Stimulated activated CD8-positive, alpha-beta memory T cell treated with anti-CD3 and anti-CD28 coated beads, Interleukin-15, amount 100 ng/mL, for 1 hour (primary cell): ENCODE results near the gene STEAP1B.
"Not testable (repeated sequence)": the region's sequence is repeated elsewhere in the genome, so short reads cannot be mapped to it uniquely, and the experiment has no call there.

Source experiments
- DNase-seq: peaks from one replicate; pipeline ENCODE4 v3.0.0-alpha.2; 2020; ENCODE audit warnings: low read depth

The STEAP1B gene

DNA sequence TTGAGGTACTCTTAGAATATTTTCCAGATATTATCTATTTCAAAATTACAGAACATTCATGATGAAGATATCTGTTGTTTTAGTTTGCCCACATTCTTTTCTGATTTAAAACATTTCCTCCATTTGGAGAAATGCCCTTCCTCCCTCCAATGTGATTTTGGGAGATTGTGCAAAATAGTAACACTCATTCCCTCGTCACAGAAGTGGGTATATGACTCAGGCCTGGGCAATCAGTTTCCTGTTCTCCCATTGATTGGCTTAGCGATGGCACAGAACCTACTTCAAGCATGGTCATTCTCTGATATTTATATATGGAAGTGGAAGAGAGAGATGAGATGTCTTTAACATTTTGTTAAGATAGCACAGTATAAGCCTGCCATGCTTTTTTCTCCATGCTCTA, 3.1 kb downstream of the STEAP1B start:
- not testable (repeated sequence) for DNase-seq

DNA sequence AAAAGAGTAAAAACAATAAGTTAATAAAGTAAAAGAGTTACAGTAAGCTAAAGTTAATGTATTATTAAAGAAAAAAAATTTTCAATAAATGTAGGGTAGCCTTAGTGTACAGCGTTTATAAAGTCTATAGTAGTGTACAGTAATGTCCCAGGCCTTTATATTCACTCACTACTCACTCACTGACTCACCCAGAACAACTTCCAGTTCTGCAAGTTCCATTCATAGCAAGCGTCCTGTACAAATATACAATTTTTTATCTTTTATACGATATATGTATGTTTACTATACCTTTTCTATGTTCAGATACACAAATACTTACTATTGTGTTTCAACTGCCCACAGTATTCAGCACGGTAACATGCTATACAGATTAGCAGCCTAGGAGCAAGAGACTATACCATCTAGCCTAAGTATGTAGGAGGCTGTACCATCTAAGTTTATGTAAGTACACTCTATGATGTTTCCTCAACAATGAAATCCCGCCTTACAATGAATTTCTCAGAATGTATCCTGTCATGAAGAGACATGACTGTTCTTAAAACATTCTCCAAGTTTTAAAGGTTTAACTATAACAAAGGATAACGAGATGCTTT, 3.6 kb downstream of the STEAP1B start:
- not testable (repeated sequence) for DNase-seq

DNA sequence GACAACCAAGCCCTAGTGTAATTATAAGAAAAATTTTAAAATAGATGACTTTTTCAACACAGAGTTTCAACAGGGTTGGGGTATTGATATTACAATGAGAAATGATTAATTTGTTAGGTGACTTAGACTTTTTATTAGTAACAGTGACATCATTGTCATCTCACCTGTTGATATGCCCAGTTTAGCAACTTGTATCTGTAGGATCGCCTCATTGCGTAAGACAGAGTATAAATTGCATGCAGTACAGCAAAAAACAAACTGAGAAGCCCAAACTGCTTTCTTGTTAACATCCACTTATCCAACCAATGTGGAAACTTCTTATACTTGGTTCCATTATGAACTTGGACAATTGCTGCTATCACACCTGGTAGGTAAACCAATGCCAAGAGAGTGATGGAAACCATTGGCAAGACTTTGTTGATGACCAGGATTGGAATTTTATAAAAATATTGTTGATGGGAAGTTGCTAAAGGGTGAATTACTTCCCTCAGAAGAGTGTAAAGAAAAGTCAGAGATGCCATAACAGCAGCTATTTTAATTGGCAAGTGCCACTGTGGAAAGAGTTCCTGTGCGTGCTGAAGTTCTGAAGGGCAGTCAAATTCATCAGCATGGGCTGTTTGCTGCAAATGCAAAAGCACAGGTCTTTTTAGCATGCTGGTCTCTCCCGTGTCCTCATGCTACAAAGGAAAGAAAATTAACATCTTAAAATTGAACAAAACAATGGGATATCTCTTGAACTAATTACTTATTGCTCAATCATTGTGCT, 6.6 kb downstream of the STEAP1B start:
- not testable (repeated sequence) for DNase-seq

DNA sequence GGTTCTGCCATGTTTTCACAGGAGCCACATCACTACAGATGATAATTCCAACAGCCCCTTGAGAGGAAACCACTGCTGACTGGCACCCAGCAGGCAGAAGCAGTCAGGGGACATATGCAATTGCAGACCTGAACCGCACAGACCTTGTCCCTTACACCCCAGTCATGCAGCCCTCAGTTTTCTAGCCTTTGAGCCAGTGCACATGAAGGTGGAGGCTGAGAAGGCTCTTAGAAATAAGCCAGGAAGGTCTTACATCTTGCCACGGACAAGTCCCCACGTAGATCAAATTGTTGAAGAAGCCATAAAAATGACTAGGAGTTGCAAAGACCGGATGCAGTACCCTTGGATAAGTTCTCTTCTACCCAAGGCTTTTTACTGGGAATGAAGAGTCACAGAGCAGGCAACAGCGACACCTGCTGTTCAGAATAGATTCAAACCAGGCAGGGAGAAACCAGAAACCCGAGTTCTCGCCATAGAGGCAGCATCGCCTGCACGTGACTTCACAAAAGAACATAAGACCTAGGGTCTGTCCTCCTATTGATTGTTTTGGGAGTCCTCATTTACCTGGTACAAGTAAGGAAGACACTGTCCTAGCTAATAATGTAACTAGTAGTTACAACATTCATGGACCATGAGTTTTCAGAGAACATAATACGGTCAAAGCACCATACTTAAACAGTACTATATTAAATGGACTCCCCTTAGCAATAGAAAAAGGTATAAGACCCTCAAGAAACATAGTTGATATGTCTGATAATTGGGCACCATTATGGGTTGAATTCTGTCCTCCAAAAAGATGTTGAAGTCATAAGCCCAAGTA, 11.1 kb downstream of the STEAP1B start:
- peak; percentile 18 for DNase-seq

DNA sequence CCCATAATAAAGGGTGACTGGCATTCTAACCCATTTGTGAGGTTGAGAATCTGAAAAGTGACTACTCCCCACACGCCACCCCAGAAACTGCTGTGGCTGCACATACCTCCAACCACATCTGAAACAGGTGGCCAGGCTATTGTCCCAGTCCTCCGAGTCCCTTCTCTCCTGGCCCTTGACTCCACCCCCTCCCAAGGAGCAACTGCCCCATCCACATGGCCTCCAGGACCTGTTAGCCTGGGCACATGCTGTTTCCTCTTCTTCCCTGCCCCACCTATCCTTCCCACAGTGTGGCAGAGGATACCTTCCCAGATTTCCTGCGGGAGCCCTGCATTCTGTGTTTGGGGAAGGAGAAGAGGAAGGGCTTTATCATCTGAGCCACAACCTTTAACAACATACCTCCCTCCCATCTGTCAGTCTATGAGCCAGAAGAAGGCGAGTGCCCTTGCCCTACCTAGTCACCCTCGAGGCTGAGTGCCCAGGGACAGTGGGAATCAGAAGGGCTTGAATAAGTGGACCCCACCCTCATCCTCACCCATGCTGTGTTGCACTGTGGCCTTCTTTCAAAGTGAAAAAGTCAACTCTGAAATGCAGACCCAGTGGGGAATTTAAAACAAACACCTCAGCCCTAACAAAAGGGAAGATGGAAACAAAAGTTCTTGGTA, 11.9 kb downstream of the STEAP1B start:
- no peak for DNase-seq

DNA sequence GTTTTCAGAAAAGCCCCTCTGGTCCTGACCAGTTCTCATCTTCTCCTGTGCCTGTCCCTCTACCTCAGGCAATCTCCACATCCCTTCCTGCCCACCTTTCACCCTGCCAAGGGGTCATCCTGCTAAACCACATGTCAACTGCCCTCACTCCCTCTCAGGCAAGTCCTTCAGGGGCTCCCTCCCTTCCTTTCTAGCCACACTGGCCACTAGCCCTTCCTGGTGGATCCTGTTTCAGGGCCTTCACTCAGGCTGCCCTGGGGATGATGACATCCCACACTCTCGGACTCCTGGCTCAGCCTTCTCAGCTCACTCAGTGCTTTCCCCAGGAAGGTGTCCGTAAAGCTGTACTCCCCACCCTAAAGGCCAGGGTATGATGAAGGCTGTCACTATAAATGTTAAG, 13.4 kb downstream of the STEAP1B start:
- DNase-seq, result no peak

DNA sequence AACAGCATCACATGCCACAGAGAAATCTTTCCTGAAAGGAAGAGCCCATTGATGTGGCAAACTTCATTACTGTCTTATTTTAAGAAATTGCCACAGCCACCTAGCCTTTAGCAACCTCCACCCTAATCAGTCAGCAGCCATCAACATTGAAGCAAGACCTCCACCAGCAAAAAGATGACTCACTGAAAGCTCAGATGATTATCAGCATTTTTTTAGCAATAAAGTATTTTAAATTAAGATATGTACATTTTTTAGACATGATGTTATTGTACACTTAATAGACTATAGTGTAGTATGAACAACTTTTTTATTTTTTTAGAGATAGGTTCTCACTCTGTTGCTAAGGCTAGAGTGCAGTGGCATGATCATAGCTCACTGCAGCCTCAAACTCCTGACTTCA, 14.8 kb downstream of the STEAP1B start:
- no peak for DNase-seq

DNA sequence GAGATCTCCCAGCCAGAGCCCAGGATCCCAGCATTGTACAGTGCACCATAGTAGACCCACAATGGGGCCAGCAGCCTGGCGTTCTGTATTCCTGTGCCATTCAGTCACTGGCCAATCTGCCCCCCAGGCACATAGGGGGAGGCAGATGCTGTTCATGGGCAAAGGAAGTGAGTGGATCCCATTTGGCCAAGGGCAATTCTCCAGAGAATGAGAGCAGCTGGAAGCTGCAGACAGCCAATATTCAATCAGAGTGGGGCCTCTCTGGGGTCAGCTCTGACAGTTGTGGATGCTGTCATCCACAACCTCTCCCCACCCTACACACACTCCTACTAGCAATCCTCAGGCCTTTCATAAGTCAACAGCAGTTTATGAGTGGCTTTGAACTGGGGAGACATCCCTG, 17.5 kb downstream of the STEAP1B start:
- no peak for DNase-seq

DNA sequence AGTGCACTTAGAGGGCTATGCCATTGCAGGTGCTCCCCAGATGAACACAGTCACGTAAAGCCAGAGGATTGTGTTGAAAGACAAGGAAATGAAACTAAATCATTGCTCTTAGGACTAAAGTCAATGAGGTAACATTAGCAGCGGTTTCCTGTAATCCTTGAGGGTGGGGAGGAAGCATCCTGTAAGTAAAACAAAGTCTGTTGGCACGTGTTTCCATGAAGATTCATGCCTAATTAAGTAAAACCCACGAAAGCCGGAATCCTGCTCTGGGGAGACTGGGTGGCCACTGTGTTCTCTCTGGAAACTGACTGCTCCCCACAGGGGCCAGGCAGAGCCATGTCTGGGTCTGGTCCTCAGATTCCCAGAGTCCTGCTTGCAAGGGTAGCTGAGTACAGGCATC, 18.3 kb downstream of the STEAP1B start:
- DNase-seq, result no peak

DNA sequence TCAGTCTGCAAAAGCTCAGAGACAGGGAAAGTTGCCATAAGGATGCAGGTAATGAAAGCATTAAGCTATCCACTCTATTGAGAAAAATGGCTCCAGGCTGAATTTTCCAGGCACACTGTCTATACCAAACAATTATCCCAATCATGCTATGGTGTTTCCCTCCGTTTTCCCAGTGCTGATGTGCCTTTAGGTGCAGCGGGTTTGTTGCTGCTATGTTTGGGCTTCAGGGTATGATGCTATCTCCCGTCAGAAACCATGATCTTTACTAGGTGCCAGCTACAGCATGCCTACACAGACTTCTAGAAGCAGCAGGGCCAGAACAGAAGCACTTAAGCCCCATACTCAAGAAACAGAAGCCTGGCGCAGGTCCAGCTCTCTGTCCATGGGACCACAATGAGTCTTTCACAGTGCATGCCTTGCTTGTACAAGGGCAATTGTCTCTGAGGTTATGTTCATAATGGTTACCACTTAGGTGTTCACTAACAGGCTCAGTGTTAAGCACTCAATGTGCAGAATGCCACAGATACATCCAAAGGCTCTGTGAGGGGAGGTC, 19.4 kb downstream of the STEAP1B start:
- no peak for DNase-seq

DNA sequence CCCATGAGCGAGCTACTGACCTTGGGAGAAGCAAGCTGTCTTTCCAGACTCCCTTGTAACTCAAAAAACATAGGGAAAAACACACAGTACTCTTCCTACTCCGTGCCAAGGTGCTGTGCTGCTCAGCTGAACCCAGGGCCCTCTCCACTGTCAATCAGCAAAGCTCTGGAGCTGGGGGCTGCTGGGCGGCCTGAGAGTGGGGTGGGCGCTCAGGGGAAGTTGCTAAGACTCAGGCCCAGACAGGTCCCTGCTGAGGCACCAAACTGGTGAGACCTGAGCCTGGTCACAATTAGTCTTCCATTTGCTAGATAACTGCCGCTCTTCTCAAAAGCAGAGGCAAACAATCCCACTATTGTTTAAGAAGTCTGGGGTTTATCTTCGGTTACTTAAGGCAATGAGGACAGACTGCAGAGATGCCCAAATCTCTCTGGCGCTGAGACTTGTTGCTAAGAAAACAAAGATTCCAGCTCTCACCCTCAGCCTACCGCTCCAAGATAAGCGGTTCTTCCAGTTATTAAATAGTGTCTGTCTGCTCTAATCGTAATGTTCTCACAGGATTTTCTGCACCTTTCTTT, 22.0 kb downstream of the STEAP1B start:
- no peak for DNase-seq

DNA sequence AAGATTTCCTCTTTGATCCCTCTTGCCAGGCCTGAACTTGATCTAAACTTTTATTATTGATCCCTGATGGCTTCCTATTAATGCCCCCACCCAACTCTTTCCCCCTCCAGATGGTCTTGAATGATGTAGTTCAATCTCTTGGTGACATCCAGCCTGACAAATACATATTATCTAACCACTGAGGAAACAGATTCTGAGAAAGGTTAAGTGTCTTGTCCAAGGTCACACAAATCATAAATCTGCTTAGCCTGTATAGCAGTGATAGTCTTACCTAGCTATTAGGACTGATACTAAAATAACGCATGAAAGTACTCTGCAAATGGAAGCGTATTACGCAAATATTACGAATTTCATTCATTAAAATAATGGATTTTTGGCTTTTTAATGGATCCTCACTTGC, 22.7 kb downstream of the STEAP1B start:
- no peak for DNase-seq

DNA sequence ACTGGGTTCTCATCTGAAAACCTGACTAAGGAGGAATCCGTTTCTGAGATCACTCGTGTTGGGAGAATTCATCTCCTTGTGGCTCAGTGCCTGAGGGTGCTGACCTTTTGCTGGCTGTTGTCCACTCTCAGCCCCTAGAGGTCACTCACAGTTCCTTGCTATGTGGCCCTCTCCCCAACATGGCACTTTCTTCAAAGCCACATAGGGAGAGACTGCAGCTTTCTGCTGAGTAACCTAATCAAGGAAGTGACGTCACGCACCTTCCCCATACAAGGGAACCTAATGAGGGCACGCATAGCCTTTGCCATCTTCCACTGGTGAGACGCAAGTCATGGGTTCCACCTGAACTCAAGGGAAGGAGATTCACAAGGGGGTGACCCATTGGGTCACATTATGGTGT, 23.2 kb downstream of the STEAP1B start:
- DNase-seq, result no peak

DNA sequence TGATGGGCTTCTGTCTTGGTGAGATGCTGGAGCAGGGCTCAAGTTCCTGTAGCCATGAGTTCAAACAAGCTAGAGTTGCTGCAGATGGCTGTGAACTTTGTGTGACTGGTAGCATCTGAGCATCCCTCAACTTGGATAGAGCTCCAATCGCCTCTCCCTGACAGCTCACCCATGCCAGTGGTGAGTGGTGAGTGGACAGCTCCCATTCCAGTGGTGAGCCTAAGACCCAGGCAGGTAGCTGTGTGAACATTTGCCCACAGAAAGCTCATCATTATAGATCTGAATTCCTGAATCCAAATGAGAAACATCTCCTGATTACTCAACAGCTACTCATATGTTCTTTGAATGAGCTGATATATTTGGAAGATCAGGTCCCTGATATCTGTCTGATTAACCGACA, 25.3 kb downstream of the STEAP1B start:
- no peak for DNase-seq

DNA sequence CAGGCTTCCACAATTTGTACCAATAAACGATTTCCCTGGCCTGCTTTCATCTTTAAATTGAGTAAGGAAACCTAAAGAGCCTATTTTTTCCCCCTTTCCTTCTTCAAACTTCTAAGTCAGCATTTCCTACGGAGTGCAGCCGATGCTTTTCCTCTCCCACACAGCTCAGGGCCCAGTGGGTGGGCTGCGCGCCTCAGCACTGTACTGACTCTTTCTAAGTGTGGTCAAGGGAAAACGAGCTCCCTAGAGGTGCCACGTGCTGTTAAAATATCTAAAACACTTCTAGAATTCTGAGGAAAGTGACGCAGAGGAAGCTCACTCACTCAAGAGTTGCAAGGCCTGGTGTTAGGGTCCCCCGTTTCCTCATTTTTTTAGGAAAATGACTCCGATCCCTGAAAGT, 29.0 kb downstream of the STEAP1B start:
- no peak for DNase-seq

DNA sequence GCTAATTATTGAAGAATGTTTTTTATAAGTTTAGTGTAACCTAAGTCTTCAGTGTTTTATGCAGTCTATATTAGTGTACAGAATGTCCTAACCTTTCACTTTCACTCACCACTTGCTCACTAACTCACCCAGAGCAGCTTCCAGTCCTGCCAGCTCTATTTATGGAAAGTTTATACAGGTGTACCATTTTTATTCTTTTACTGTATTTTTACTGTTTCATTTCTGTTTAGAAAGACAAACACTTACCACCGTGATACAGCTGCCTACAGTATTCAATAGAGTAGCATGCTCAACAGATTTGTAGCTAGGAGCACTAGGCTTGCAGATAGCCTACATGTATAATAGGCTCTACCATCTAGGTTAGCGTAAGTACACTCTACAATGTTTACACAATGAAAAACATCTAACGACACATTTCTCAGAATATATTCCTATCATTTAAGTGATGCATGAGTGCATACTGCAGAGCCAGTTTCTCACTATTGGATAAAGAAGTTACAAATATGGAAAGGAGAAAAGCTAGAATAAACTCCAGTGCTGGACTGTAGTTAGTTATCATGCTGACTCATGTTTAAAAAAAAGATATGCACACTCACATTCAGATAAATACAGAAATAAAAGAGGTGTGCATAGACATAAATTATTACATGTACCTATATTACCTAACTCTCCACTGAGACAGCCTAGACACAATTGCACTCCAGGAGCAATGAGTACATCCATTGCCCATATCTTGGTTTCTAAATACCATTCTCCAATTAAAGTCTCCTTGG, 30.4 kb downstream of the STEAP1B start:
- DNase-seq, result no peak

DNA sequence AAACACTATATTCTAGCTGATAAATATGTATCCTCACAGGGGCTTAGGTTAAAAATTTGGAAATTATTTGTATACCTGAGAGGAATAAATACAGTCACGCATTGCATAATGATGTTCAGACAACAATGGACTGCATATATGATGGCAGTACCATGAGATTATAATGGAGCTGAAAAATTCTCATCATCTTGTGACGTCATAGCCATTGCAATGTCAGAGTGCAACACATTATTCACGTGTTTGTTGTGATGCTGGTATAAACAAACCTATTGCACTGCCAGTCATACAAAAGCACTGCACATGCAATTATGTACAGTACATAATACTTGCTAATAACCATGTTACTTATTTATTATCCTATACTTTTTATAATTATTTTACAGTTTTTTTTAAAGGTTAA, 31.4 kb downstream of the STEAP1B start:
- no peak for DNase-seq

DNA sequence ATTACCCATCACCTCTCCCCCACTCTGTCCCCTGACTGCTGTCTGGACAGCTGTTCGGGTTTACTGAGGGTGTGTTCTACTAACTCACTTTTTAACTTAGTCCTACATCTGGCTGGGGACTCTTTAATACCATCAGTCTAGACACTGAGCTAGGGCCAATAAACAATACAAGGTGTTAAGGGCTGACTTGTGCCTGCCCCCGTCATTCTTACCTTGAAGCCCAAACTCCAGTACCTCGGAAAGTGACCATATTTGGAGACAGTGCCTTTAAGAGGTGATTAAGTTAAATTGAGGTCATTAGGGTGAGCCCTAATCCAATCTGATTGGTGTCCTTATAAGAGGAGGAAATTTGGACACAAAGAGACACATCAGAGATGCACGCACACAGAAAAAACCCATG, 35.7 kb downstream of the STEAP1B start:
- no peak for DNase-seq

DNA sequence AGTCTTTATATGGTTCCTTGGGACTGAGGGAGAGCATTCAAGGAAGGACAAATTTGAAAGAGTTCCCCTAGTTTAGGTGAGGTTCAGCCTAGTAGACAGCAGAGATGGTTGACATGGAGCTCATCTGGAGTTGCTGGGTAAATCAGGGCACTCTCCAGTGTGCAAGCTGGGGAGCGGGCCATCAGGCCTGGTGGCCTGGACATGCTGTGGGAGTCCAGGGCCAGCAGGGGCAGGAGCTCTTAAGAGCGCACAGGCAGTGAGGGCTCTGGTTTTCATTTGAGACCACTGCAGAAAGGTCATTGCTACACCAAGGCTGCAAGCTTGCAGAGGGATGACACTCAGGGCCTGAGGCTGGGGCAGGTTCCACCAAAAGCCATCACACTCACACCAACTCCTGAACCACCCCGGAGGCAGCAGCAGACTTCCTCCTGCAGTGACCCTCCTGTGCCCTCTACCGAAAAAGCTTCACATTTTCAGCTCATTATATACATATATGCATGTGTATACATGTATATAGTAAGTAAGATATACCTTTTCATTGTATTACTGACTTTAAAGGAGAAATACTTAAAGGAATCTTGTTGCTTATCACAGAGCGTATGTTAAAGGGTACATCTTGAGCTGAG, 39.5 kb downstream of the STEAP1B start:
- no peak for DNase-seq

DNA sequence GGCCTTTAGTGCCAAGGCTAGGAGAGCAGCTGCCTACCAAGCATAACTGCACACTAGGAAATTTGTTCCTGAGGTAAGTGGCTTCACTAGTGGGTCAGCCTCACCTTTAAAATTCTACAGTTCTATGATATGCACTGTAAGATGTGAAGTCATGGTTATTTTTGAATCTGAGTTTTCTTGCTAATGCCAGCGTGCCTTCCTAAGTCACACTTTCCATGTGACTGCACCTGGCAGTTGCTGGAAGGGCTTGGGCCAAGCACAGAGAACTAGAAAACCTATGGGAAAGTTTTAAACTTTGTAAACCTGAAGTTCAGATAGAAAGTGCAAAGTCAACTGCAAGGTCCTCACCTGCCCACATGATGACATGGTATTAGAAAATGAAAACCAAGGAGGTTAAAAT, 42.5 kb downstream of the STEAP1B start:
- no peak for DNase-seq

DNA sequence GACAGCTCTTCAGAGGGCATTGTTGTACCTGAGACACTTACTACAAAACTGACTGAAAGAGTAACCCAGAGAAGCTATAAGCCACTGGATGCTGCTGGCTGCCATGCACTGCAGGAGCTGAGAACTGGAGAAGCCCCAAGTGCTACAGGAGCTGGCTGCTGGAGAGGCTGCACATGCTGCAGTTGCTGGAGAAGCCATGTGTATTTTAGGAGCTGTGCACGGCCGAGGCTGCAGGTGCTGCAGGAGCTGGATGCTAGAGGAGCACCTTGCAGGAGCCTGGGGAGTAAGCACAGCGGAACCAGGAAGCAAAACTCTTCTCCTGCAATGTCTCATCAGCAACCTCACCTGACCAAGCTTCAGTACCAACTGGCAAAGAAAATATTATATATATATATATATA, 45.5 kb downstream of the STEAP1B start:
- no peak for DNase-seq
